A549 (cell line): Measurements from ENCODE around the gene HAUS6. TPM values are rescaled to one million over a fixed set of nuclear protein-coding genes. Genes with fewer than 3 reads are reported as not detected.
"Not testable (repeated sequence)": the region's sequence is repeated elsewhere in the genome, so short reads cannot be mapped to it uniquely, and the experiment has no call there.

ENCODE experiments used
- ATAC-seq, 2 experiments: fragments of 200-7000 bp in 1 of 2; fragments of >200 bp in 1 of 2; cut with Nextera tagmentation in 1 of 2; cut with Tn5 transposase in 1 of 2; 3 replicates each; pipeline versions ENCODE4 v1.8.0 to v1.9.1; 2018 to 2020; ENCODE audit warnings: mild to moderate bottlenecking in 1 of 2, moderate library complexity in 1 of 2
- CTCF ChIA-PET: fragments of 300-600 bp; sonication (Branson Sonifier 250); formaldehyde crosslinking; extraction: SDS; loops from one replicate; lab custom pipeline; 2021; ENCODE audit warnings: antibody characterized with exemption, inconsistent platforms; lab: Yijun Ruan, JAX
- POLR2A ChIA-PET: fragments of 350-600 bp; formaldehyde crosslinking; extraction: SDS; loops from one replicate; lab custom pipeline; 2021; ENCODE audit warnings: antibody characterized with exemption, inconsistent platforms; lab: Yijun Ruan, JAX
- DNase-seq, 2 experiments: peaks; one replicate each; pipeline versions ENCODE4 v3.0.0 to v3.0.0-alpha.2; 2011 to 2016; ENCODE audit warnings: low read depth in 1 of 2, low spot score in 1 of 2
- FAIRE-seq: peaks from 2 replicates; lab custom pipeline; 2011; peaks lifted over from hg19 to GRCh38; lab: Jason Lieb, UNC
- H3K27ac ChIP-seq, 2 experiments: fragments of >200 bp; sonication (Bioruptor Twin); formaldehyde crosslinking; 3 replicates each; pipeline ENCODE4 v1.5.1; 2016 to 2017
- H3K4me1 ChIP-seq: fragments of >200 bp; sonication (Bioruptor Twin); formaldehyde crosslinking; 3 replicates; pipeline ENCODE4 v1.6.1; 2016
- H3K4me2 ChIP-seq: fragments of >200 bp; sonication (Bioruptor Twin); formaldehyde crosslinking; 3 replicates; pipeline ENCODE4 v1.6.1; 2016
- H3K4me3 ChIP-seq: fragments of >200 bp; sonication (Bioruptor Twin); formaldehyde crosslinking; 3 replicates; pipeline ENCODE4 v1.5.1; 2016
- H3K9me3 ChIP-seq: fragments of >200 bp; sonication (Bioruptor Twin); formaldehyde crosslinking; 3 replicates; pipeline ENCODE4 v1.6.1; 2016
- CBX8 ChIP-seq: fragments of 200-600 bp; sonication (generic); IDR thresholded peaks from 2 replicates; pipeline ENCODE4 v1.6.1; 2016
- GATA3 ChIP-seq: IDR thresholded peaks from 2 replicates; pipeline ENCODE4 v1.6.1; 2012; ENCODE audit warnings: borderline replicate concordance
- HEYL ChIP-seq: fragments of 250-450 bp; sonication (Bioruptor Pico); IDR thresholded peaks from 2 replicates; pipeline ENCODE4 v1.8.0; 2021; ENCODE audit warnings: mild to moderate bottlenecking, moderate library complexity
- HOXA7 ChIP-seq: fragments of 250-450 bp; sonication (Bioruptor Pico); IDR thresholded peaks from 2 replicates; pipeline ENCODE4 v1.5.0; 2020; ENCODE audit warnings: mild to moderate bottlenecking, moderate library complexity
- JUN ChIP-seq, 2 experiments: fragments of >200 bp; sonication (Bioruptor Twin); formaldehyde crosslinking; IDR thresholded peaks; 2 replicates in 1 of 2; 3 replicates in 1 of 2; pipeline ENCODE4 v1.6.1; 2016 to 2017
- KDM1A ChIP-seq: fragments of 200-600 bp; sonication (generic); IDR thresholded peaks from 2 replicates; pipeline ENCODE4 v1.6.1; 2016; ENCODE audit warnings: low read depth, mild to moderate bottlenecking
- KDM5A ChIP-seq: fragments of 200-600 bp; sonication (generic); IDR thresholded peaks from 2 replicates; pipeline ENCODE4 v1.6.1; 2016; ENCODE audit warnings: antibody characterized with exemption, mild to moderate bottlenecking
- MAZ ChIP-seq: fragments of 150-350 bp; IDR thresholded peaks from 2 replicates; pipeline ENCODE4 v1.6.1; 2014; ENCODE audit warnings: antibody characterized with exemption, low read depth, low read length, borderline replicate concordance
- NR3C1 ChIP-seq: fragments of >200 bp; sonication (Bioruptor Twin); formaldehyde crosslinking; IDR thresholded peaks from 3 replicates; pipeline ENCODE4 v1.6.1; 2017
- PHF8 ChIP-seq: fragments of 200-600 bp; sonication (generic); IDR thresholded peaks from 2 replicates; pipeline ENCODE4 v1.6.1; 2016; ENCODE audit warnings: low read depth, mild to moderate bottlenecking, antibody characterized with exemption, moderate library complexity, borderline replicate concordance
- RFX5 ChIP-seq: fragments of 450-650 bp; IDR thresholded peaks from 2 replicates; pipeline ENCODE4 v1.7.1; 2014; ENCODE audit warnings: antibody characterized with exemption, mild to moderate bottlenecking, moderate library complexity
- SMC3 ChIP-seq: fragments of >200 bp; sonication (Bioruptor Twin); formaldehyde crosslinking; IDR thresholded peaks from 3 replicates; pipeline ENCODE4 v1.6.1; 2018; ENCODE audit warnings: inconsistent platforms
- ZSCAN20 ChIP-seq: fragments of 250-450 bp; sonication (Bioruptor Pico); IDR thresholded peaks from 2 replicates; pipeline ENCODE4 v1.8.0; 2022; ENCODE audit warnings: mild to moderate bottlenecking, moderate library complexity
- WGBS: methylation state at CpG from one replicate; pipeline ENCODE4 v1.1.6; 2017; ENCODE audit errors: missing lambda C conversion rate; 5-methylcytosine and 5-hydroxymethylcytosine counted together
- polyA plus RNA-seq, 4 experiments: library from polyadenylated mRNA; depleted of rRNA in 3 of 4; stranded (reverse); fragments of >200 nt; fragmentation: RNase III in 1 of 4; extraction: RNeasy Plus Mini Kit Qiagen cat#74134 plus additional on column Dnase treatment in 1 of 4; gene quantifications; 2 replicates in 3 of 4; 3 replicates in 1 of 4; pipeline ENCODE4 v1.2.3, GENCODE V29; 2011 to 2017
- TF ChIP-seq, protein P1 (sequence below): fragments of >200 bp; sonication (Bioruptor Twin); formaldehyde crosslinking; IDR thresholded peaks from 3 replicates; pipeline ENCODE4 v1.5.1; 2016
- TF ChIP-seq, protein P2 (sequence below): fragments of 450-650 bp; IDR thresholded peaks from 2 replicates; pipeline ENCODE4 v1.6.1; 2014; ENCODE audit warnings: antibody characterized with exemption
- TF ChIP-seq, protein P3 (sequence below): fragments of 150-350 bp; IDR thresholded peaks from 2 replicates; pipeline ENCODE4 v1.6.1; 2014; ENCODE audit warnings: low read depth, mild to moderate bottlenecking, low read length
- TF ChIP-seq, protein P4 (sequence below): fragments of 250-450 bp; sonication (Bioruptor Pico); IDR thresholded peaks from 2 replicates; pipeline ENCODE4 v1.5.0; 2020; ENCODE audit warnings: low read depth, mild to moderate bottlenecking, moderate library complexity
- TF ChIP-seq, protein P5 (sequence below): fragments of >200 bp; sonication (Bioruptor Twin); formaldehyde crosslinking; IDR thresholded peaks from 2 replicates; pipeline ENCODE4 v1.6.1; 2016

Gene HAUS6
- polyA plus RNA-seq, 2 of the 4 experiments (the other 2 are of a cell fraction) = 22.4 to 34.6 TPM

DNA sequence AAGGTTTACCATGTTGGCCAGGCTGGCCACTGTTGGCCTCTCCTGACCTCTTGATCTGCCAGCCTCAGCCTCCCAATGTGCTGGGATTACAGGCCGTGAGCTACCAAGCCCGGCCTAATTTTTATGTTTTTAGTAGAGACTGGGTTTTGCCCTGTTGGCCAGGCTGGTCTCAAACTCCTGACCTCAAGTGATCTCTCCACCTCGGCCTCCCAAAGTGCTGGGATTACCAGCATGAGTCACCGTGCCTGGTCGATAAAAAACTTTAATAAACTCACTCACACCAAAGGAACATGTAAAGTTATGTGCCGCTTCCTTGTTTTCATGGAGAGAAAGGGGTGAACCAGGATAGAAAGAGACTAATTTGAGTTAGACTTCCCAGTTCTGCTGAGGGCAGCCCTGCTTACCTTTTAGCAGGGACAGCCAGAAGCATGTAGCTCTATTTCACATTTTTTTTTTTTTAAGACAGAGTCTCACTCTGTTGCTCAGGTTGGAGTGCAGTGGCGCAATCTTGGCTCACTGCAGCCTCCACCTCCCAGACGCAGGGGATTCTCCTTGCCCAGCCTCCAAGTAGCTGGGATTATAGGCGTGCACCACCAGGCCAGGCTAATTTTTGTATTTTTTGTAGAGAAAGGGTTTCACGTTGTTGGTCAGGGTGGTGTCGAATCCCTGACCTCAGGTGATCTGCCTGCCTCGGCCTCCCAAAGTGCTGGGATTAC is 11.4 kb upstream of the HAUS6 start:
- H3K4me3 ChIP-seq = no peak overlapping the region
- ChIA-PET POLR2A (interaction anchor here (1.7 kb wide), 1 partner anchor 10 kb away, joined by 4 read pairs; no protein-coding TSS in a partner anchor), CTCF (interaction anchor here (0.7 to 2.8 kb wide), 4 partner anchors 12 to 65 kb away, joined by 3 to 8 read pairs (median 4); partner anchors contain the start of gene RRAGA)
- 79% methylated on average over 12 of the region's 12 CpGs for WGBS
- no peak overlapping the region for H3K27ac ChIP-seq
- FAIRE-seq = no peak
- H3K4me2 ChIP-seq = no peak overlapping the region
- no peaks in the 10 kb centered on the region for H3K9me3 ChIP-seq
- TF ChIP-seq MAZ (no peak), SMC3 (no peak), KDM1A (no peak), GATA3 (no peak), PHF8 (no peak), HOXA7 (no peak), HEYL (CRISPR knock-in tag) (no peak), JUN (IDR thresholded peaks at IDR 0.05) (no peak), CBX8 (no peak), KDM5A (no peak), ZSCAN20 (no peak), NR3C1 (no peak), RFX5 (no peak)
- TF ChIP-seq, protein P1, sequence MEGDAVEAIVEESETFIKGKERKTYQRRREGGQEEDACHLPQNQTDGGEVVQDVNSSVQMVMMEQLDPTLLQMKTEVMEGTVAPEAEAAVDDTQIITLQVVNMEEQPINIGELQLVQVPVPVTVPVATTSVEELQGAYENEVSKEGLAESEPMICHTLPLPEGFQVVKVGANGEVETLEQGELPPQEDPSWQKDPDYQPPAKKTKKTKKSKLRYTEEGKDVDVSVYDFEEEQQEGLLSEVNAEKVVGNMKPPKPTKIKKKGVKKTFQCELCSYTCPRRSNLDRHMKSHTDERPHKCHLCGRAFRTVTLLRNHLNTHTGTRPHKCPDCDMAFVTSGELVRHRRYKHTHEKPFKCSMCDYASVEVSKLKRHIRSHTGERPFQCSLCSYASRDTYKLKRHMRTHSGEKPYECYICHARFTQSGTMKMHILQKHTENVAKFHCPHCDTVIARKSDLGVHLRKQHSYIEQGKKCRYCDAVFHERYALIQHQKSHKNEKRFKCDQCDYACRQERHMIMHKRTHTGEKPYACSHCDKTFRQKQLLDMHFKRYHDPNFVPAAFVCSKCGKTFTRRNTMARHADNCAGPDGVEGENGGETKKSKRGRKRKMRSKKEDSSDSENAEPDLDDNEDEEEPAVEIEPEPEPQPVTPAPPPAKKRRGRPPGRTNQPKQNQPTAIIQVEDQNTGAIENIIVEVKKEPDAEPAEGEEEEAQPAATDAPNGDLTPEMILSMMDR = no peak
- TF ChIP-seq, protein P2, sequence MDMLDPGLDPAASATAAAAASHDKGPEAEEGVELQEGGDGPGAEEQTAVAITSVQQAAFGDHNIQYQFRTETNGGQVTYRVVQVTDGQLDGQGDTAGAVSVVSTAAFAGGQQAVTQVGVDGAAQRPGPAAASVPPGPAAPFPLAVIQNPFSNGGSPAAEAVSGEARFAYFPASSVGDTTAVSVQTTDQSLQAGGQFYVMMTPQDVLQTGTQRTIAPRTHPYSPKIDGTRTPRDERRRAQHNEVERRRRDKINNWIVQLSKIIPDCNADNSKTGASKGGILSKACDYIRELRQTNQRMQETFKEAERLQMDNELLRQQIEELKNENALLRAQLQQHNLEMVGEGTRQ = no peak
- TF ChIP-seq, protein P3, sequence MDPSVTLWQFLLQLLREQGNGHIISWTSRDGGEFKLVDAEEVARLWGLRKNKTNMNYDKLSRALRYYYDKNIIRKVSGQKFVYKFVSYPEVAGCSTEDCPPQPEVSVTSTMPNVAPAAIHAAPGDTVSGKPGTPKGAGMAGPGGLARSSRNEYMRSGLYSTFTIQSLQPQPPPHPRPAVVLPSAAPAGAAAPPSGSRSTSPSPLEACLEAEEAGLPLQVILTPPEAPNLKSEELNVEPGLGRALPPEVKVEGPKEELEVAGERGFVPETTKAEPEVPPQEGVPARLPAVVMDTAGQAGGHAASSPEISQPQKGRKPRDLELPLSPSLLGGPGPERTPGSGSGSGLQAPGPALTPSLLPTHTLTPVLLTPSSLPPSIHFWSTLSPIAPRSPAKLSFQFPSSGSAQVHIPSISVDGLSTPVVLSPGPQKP = no peak
- TF ChIP-seq, protein P4, sequence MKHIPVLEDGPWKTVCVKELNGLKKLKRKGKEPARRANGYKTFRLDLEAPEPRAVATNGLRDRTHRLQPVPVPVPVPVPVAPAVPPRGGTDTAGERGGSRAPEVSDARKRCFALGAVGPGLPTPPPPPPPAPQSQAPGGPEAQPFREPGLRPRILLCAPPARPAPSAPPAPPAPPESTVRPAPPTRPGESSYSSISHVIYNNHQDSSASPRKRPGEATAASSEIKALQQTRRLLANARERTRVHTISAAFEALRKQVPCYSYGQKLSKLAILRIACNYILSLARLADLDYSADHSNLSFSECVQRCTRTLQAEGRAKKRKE (CRISPR knock-in tag) = no peak
- DNase-seq = no peak
- peaks cover 9% of the 10 kb centered on the region; the same call in 1 of the 3 replicates for H3K4me1 ChIP-seq
- ATAC-seq = no peak

DNA sequence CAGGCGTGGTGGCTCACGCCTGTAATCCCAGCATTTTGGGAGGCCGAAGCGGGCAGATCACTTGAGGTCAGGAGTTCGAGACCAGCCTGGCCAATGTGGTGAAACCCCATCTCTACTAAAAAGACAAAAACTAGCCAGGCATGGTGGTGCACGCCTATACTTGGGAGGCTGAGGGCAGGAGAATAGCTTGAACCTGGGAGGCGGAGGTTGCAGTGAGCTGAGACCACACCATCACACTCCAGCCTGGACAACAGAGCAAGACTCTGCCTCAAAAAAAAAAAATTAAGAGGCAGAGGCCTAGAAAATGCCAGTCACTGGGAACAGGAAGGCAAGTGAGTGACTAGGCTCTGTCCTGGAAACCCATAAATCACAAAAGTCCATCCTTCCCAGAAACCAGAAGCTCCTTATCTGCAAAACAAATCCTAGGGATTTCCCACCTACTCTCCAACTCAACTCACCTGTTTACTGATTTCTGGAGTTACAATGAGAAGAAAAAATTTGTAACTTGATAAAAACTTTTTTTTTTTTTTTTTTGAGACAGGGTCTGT is 10.4 kb upstream of the HAUS6 start:
- H3K9me3 ChIP-seq, H3K4me1 ChIP-seq, H3K4me3 ChIP-seq, H3K27ac ChIP-seq, ATAC-seq, H3K4me2 ChIP-seq, FAIRE-seq, DNase-seq: not testable (repeated sequence)
- ChIA-PET POLR2A (interaction anchor here (1.7 kb wide), 1 partner anchor 9 kb away, joined by 4 read pairs; no protein-coding TSS in a partner anchor), CTCF (interaction anchor here (0.5 to 2.8 kb wide), 8 partner anchors 13 to 335 kb away, joined by 3 to 8 read pairs (median 4); partner anchors contain the start of gene RRAGA)
- WGBS = 93% methylated on average over 7 of the region's 7 CpGs

DNA sequence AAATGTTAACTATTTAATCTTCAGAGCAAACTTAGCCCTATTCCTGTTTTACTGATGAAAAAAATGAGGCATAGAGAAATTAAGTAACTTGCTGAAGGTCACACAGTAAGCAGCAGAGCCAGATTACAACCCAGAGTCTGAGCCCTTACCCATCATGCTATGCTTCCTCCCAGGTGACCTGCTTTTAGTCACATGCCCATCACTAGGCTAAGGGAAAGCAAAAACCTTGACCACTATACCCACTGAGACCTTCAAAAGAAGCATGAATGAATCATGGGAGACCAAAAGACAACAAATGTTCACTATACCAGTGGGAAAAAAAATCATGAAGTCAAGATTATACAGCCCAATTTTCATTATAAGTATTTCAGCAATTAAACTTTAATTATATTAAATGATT is 5.3 kb upstream of the HAUS6 start:
- Histone ChIP-seq H3K4me2 (no peak overlapping the region), H3K4me1 (no peaks in the 10 kb centered on the region), H3K4me3 (no peak overlapping the region)
- POLR2A ChIA-PET = no interaction called here
- DNase-seq (no peak), ATAC-seq (peak in 1 of 2 experiments; percentile 36; a peak in 1 of 6 replicates)
- CTCF ChIA-PET = interaction anchor here (1.0 kb wide), 1 partner anchor 15 kb away, joined by 3 read pairs; no protein-coding TSS in a partner anchor
- TF ChIP-seq, protein P5, sequence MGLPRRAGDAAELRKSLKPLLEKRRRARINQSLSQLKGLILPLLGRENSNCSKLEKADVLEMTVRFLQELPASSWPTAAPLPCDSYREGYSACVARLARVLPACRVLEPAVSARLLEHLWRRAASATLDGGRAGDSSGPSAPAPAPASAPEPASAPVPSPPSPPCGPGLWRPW = no peak
- TF ChIP-seq, protein P2 = peak; percentile 66; the same call in 1 of the 2 replicates
- TF ChIP-seq, all 56 proteins: peak for 1
- H3K9me3 ChIP-seq = no peaks in the 10 kb centered on the region
- no peak overlapping the region for H3K27ac ChIP-seq
- FAIRE-seq = no peak
